Stimulated activated CD8-positive, alpha-beta memory T cell treated with anti-CD3 and anti-CD28 coated beads, Interleukin-4, amount 100 ng/mL, for 1 hour (primary cell): ENCODE results near the gene APBA2.

Source experiments
- DNase-seq, 2 donors: peaks; one replicate each; pipeline ENCODE4 v3.0.0-alpha.2; 2020; ENCODE audit warnings: low read depth in 2 of 2, low spot score in 1 of 2

Gene APBA2

GRCh38 chr15:29130951-29131839 is 245.4 kb downstream of the APBA2 start:
- DNase-seq, result no peak

DNA sequence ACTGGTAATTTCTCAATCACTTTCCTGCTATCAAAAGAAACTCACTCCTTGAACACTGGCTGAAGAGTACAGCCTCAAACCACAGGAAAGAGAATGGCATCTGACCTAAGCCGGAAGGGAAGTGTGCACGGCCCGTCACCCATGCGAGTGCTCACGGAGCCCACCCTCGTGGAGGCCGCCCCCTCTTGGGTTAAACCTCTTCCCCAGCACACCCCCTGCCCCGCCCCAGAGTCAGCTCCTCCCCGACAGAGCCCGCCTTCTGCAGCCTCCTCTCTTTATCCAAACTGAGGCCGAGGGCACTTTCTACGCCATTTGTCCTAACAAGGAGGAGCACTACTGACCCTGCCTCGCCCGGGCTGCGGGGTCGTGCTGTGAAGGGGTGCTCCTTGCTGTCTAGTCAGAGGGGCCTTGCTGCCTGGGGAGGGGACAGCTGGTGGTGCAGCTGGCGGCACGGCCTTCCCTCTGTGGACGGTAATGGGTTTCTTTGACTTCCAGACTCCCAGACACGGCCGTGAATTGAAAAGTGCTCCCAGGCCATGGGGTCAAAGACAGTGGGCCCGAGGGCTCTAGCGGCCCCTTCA is 246.2 kb downstream of the APBA2 start:
- DNase-seq, result no peak

- DNase-seq, result no peak
Observed at GRCh38 chr15:29132735-29133181, 247.0 kb downstream of the APBA2 start.

DNA sequence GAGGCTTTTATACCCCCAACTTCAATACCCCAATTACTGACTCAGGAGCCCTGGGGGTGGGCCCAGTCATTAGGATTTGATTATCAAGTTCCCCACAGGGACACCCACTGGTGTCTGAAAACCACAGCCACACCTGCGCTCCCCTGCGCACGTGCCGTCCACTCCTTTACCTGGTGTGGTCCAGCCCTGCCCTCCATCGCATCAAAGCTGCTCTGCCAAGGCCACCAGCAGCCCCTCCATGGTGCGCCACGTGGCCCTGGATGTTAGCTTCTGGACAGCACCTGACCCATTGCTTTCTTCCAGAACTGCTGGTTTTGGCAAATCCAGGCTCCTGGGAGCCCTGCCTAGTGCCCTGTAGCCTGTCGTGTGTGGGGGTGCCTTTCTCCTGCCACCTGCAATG is 247.5 kb downstream of the APBA2 start:
- no peak for DNase-seq

DNA sequence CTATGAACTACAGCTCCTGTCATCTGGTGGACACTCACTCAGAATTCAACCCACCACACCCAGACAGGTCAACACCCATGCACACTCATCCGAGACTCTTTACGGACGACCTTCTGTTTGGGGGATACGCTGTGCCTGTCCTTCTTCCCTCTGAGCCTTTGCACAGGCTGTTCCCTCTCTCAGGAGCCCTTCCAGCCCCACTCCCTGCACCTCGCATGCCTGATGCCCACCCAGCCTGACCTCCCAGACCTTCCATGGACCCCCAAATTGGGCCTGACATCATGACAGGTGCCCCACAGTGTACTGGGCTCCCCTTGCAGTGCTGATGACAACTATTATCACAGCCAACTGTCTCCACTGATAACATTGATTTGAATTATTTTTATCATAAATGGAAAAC is 248.0 kb downstream of the APBA2 start:
- DNase-seq, result no peak

DNA sequence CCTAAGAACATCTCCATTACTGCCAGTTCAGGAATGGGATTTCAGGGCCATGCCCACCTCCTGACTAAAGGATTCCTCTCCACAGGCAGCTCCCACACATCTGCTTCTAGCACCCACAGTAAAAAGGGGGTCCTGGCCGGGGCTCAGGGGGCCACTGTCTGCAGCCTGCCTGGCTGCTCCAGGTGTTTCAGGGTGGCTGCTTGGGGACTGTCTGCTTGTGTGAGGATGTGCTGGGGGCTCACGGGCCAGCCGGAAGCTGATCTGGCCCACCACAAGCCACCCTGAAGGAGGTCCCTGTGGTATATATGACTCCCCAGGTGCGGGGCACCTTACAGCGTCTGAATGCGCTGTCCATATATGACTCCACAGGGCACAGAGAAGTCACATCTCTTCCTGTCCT is 248.5 kb downstream of the APBA2 start:
- no peak for DNase-seq

DNA sequence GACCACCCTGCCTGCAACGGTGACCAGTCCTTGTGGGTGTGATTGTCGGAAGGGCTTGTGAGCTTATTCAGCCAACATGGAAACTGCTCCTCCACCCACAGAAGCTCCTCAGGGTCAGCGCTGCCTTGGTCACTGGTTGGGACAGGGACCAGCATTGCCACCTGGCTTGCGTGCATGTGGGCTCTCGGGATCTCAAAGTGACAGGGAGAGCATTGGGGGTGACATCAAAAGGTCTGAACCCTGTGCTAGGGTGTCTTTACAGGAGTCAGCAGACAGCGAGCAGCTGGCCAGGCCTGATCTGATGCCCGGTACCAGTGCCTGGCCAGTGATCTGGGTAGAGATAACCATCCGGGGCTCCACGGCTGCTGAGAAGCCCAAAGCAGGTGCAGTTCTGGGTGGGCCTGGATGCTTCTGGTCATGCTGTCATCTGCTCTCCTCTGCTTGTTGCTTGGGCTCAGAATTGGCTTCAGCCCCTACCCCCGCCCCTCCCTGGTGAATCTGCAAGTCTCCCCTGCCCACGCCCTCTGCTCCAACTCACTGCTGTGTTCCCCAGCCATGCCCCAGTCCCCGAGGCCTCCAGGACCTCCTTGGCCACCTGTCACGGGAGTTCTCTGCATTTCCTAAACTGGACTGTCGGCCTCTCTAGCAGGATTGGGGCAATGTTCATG is 249.0 kb downstream of the APBA2 start:
- no peak for DNase-seq

DNA sequence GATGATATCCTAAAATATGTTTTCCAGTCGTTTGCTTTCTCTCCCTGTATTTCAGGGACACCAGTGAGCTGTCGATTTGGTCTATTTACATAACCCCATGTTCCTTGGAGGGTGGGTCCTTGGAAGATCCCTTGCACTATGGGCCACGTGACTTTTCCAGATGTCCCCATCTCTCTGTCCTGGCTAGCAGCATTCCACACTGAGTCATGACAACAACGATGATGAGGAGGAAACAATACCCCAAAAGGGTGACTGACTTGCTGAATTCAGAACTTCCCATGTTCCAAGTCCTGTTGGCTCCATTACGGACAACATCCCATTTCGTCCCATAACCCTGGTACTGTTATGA is 249.5 kb downstream of the APBA2 start:
- DNase-seq, result no peak

DNA sequence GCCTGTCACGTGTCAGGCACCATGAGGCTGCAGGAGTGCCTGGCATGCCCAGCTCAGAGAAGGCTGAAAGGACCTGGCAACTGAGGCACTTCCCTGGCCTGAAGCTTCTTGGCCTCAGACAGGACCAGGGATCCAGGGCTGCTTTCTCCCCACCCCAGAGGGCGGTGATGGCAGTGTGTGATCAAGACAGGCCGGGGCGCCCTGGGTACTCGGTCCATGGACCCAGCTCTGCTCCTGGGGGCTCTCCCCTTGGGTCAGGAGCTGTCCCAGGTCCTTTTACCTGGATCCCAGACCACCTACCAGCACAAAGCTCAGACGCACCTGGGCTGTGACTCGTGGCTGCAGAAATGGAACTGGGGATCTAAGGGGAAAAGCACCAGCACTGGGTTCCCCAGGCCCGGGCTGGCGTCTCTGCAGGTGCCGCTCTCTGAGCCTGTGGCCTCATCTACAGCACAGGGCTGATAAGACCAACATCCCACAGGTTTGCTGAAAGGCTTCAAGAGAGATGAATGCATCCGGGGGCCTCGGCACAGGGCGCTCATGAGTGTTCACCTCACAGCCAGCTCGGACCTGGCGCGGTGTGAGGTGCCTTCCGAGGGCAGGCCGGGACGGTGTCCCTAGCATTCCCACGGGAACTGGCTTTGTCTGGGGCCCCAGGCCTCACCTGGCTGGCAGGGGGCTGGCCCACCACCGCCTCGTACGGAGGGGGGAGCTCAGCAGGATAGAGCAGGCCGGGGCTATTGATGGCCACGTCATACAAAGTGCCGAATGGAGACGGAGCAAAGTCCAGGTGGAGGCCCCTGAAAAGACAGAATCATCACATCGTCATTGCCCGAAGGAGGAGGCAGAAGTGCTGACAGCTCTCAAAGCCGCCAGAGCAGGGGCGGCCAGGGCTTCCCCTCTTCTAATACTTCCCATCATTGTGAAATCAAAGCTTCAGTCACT is 250.2 kb downstream of the APBA2 start:
- DNase-seq, result no peak

- no peak for DNase-seq
Observed at GRCh38 chr15:29138260-29138659, 252.5 kb downstream of the APBA2 start.

- no peak for DNase-seq
Observed at GRCh38 chr15:29139072-29139471, 253.3 kb downstream of the APBA2 start.

- no peak for DNase-seq
Observed at GRCh38 chr15:29139540-29140459, 254.0 kb downstream of the APBA2 start.

DNA sequence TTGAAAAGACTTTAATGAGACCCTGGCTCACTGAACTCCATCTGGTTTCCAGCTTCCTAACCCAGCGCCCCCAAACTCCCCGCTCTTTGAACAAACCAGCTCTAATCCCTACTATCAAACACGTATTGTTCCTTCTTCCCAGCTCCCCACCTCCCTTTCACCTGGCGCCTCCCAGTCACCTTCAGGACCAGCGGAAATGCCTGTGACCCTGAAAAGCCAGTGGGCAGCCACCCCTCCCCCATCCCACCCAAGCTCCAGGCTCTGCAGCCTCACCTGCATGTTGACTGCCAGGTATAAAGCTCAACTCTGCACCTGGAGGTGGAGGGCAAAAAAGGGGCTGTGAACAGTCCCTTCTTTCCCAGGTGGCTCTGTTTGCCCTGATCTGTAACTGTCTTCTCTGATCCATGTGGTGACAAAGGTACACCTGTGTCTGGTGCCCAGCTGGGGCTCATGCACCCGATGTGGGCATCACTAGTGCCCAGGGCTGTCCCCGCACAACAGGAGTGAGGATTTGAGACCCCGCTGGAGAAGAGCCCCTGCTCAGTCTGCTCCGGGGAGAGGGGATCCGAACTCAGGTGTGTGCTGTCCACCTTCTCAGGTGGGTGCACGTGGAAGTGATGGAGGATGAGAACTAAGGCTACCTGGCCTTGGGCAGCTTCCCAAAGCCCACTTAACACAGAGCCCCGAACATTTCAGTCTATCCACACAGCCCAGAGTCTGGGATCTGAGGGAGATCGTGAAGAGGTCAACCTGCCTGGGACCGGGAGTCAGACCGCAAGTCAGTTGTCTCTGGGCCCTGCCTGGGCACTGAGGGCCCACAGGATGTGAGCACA is 254.9 kb downstream of the APBA2 start:
- no peak for DNase-seq

DNA sequence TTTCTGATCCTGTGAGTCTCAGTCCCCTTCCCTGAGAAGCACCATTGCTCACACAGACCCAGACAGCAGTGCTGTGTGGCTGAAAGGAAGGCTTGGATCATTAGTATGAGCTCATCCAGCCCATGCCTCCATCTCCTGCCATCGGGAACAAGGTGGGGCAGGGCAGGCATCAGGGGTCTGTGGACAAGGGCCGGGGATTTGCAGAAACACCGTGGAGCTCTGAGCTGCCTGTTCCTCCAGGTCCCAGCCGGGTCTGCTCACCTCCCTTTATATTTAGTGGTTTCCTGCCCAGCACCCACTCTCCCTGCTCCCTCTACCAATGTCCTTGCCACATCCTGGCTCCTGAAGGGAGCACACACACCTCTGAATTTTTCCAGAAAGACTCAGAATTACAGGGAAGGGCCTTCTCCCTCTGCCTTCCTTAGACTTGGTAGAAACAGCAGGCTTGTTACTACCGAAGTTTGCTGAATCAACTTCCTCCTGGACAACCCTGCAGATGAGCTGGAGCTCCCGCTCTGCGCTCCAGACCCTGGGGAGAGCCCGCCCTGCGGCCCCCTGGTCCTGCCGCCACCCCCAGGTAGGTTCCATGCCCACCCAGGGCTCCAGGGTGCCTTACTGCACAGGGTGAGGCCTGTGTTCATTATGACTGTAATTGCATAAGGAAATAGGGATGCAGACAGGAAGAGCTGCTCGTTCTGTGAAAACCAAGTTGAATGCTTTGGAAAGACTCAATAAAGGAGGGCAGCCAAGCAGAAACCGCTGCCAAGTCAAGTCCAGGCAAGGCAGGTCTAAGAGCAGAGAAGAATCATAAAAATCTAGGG is 255.7 kb downstream of the APBA2 start:
- DNase-seq, result no peak

DNA sequence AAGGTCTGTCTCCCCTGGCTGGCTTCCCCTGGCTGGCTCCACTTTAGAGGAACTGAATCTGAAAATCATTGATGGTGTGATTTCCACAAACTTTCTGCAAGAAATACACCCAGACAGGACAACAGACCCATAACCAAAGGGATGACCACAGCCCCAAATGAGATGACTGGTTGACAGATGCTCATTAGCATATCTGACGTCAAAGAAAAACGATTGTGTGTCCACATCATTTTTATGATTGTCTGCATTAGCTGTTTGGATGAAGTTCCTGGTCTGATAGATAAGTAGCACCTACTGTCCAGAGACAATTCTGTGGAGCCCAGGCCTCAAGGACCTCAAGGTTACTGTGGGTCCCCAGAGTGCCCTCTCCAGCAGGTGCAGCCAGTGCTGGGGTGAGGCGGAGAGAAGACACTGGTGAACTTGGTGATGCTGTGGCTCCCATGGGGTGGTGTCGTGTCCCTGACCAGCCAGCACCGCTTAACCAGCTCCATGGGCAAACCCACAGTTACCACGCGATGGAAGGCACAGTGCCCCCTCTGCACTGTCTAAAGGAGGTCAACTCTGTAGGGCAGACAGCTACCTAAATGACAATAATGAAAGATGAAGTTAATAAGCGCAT is 256.5 kb downstream of the APBA2 start:
- no peak for DNase-seq

- no peak for DNase-seq
Observed at GRCh38 chr15:29143293-29143692, 257.5 kb downstream of the APBA2 start.

- no peak for DNase-seq
Observed at GRCh38 chr15:29143909-29144635, 258.3 kb downstream of the APBA2 start.
